ENCODE results near the gene CSTB. TPM values are rescaled to one million over a fixed set of nuclear protein-coding genes. Genes with fewer than 3 reads are reported as not detected.
A peak's percentile ranks its signal among the peaks of the same experiment; 100 is the strongest.

Gene CSTB
- total and polyA plus RNA-seq, 8 donors: 7.4 to 35.6 (median 14.1) TPM

DNA sequence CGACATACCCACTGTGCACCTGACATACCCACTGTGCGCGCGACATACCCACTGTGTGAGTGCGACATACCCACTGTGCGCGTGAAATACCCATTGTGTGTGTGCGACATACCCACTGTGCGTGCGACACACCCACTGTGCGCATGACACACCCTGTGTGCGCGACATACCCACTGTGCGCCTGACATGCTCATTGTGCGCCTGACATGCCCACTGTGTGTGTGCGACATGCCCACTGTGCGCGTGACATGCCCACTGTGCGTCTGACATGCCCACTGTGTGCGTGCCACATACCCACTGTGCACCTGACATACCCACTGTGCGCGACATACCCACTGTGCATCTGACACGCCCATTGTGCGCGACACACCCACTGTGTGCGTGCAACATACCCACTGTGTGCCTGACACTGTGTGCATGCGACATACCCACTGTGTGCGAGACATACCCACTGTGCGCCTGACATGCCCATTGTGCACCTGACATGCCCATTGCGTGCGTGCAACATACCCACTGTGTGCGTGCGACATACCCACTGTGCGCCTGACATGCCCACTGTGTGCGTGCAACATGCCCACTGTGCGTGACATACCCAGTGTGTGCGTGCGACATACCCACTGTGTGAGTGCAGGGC lies 10.8 kb upstream of the CSTB start:
- no peak for ATAC-seq
- intact Hi-C loops (cut with DNase I): no loop called here
- Histone ChIP-seq H3K9me3 (no peaks in the 10 kb centered on the region), H3K36me3 (peaks cover 0 to 2% (median 0%) of the 10 kb centered on the region in 3 donors), H3K4me3 (no peak overlapping the region), H3K4me1 (peaks cover 0 to 15% (median 5%) of the 10 kb centered on the region in 3 donors), H3K27me3 (no peaks in the 10 kb centered on the region), H3K27ac (no peak overlapping the region)
- WGBS, 2 donors: 83 to 90% methylated on average over 38 of the region's 38 CpGs
- TF ChIP-seq, protein P1, sequence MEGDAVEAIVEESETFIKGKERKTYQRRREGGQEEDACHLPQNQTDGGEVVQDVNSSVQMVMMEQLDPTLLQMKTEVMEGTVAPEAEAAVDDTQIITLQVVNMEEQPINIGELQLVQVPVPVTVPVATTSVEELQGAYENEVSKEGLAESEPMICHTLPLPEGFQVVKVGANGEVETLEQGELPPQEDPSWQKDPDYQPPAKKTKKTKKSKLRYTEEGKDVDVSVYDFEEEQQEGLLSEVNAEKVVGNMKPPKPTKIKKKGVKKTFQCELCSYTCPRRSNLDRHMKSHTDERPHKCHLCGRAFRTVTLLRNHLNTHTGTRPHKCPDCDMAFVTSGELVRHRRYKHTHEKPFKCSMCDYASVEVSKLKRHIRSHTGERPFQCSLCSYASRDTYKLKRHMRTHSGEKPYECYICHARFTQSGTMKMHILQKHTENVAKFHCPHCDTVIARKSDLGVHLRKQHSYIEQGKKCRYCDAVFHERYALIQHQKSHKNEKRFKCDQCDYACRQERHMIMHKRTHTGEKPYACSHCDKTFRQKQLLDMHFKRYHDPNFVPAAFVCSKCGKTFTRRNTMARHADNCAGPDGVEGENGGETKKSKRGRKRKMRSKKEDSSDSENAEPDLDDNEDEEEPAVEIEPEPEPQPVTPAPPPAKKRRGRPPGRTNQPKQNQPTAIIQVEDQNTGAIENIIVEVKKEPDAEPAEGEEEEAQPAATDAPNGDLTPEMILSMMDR (IDR thresholded peaks at IDR 0.05): no peak
- FAIRE-seq: no peak
- DNase-seq: peak in 1 of 6 donors; percentile 39

DNA sequence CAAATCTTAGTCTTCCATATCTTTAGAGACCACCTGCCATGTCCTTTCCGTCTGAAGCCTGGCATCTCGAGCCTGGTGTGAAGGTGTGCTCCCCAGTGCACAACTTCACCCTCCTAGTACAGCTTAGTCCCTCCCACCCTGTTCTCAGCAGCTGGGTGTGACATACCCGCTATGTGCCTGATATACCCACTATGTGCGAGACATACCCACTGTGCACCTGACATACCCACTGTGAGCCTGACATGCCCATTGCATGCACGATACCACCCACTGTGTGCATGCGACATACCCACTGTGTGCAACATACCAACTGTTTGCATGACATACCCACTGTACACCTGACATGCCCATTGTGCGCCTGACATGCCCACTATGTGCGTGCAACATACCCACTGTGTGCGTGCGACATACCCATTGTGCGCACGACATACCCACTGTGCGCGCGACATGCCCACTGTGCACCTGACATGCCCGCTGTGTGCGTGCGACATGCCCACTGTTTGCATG lies 10.2 kb upstream of the CSTB start:
- ATAC-seq (no peak), FAIRE-seq (no peak), DNase-seq (peak in 1 of 6 donors; percentile 50)
- intact Hi-C loops (cut with DNase I): no loop called here
- TF ChIP-seq, protein P1 (IDR thresholded peaks at IDR 0.05): no peak
- H3K9me3 ChIP-seq: no peaks in the 10 kb centered on the region
- H3K27ac ChIP-seq: no peak overlapping the region
- peaks cover 0 to 15% (median 5%) of the 10 kb centered on the region in 3 donors for H3K4me1 ChIP-seq
- H3K36me3 ChIP-seq: no peaks in the 10 kb centered on the region
- no peaks in the 10 kb centered on the region for H3K27me3 ChIP-seq
- no peak overlapping the region for H3K4me3 ChIP-seq
- 80 to 82% methylated on average over 18 of the region's 18 CpGs for WGBS, 2 donors

DNA sequence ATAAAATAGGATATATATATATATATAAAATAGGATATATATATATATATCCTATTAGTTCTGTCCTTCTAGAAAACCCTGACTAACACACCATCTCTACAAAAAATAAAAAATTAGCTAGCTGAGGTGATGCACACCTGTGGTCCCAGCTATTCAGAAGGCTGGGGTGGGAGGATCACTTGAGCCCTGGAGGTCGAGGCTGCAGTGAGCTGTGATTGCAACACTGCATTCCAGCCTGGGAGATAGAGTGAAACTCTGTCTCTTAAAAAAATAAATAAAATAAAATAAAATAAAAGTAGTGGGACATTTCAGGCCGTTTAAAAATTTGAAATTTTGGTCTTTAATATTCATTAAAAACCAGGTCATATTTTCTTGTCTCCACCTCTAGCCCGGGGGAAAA lies 9.0 kb upstream of the CSTB start:
- DNase-seq: no peak
- Histone ChIP-seq H3K4me3 (no peak overlapping the region), H3K9me3 (no peaks in the 10 kb centered on the region), H3K27me3 (no peaks in the 10 kb centered on the region), H3K36me3 (no peaks in the 10 kb centered on the region), H3K27ac (no peak overlapping the region), H3K4me1 (peaks cover 0 to 6% (median 0%) of the 10 kb centered on the region in 3 donors)
- intact Hi-C loops (cut with DNase I): no loop called here
- WGBS, 2 donors: 42% methylated on average over 3 of the region's 3 CpGs
- ATAC-seq: no peak
- no peak for FAIRE-seq
- TF ChIP-seq, protein P1 (IDR thresholded peaks at IDR 0.05): no peak

DNA sequence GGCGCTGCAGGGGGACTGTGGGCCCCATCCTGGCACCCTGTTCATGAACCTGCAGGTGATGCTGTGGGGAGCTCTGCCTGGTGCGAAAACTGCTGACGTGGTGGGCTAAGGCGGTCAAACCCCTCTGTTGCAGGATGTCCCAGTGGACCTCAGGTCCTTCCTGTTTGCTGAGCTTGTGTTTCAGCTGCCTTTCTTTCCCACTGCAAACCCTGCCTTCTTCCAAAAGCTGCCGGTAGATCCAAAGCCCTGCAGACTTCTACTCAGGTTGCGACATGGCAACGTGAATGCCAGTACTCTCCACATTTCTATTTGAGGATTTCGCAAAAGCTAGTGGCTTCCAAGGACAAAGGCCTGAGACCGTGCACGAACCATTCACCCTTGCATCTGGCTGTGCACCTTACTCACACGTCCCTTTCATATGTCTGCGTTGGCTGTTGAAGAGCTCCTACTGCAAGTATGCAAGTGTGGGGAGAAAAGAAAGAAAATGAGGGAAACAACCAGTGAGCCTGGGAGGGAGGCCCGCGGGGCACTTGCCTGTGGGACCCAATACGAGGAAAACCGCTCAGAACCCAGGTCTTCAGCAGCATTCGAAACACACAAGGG lies 7.1 kb upstream of the CSTB start:
- ATAC-seq: peak in 1 of 4 donors; percentile 31
- 68 to 75% methylated on average over 17 of the region's 17 CpGs for WGBS, 2 donors
- intact Hi-C loops (cut with DNase I): no loop called here
- TF ChIP-seq, protein P1 (IDR thresholded peaks at IDR 0.05): no peak
- no peak for FAIRE-seq
- DNase-seq: peak in 1 of 6 donors; percentile 25
- H3K4me1 ChIP-seq: no peaks in the 10 kb centered on the region
- no peaks in the 10 kb centered on the region for H3K9me3 ChIP-seq
- no peaks in the 10 kb centered on the region for H3K27me3 ChIP-seq
- no peaks in the 10 kb centered on the region for H3K36me3 ChIP-seq
- peak overlapping the region in 1 of 4 donors; percentile 30 for H3K27ac ChIP-seq
- H3K4me3 ChIP-seq: no peak overlapping the region
